GM21576 (cell line): ENCODE measurements around the gene PDLIM5.
A peak's percentile ranks its signal among the peaks of the same experiment; 100 is the strongest.
"Not testable (repeated sequence)": the region's sequence is repeated elsewhere in the genome, so short reads cannot be mapped to it uniquely, and the experiment has no call there.

Experiments used
- ATAC-seq: cut with Tn5 transposase; IDR thresholded peaks from one replicate; pipeline ENCODE4 v1.9.1; 2021; ENCODE audit warnings: mild to moderate bottlenecking, moderate library complexity; ENCODE audit not compliant: unreplicated experiment

Gene PDLIM5

GRCh38 chr4:94490437-94490836, 38.7 kb downstream of the PDLIM5 start:
- ATAC-seq = no peak

GRCh38 chr4:94491322-94491721, 39.6 kb downstream of the PDLIM5 start:
- ATAC-seq = no peak

- ATAC-seq = no peak
These were observed 43.7 kb downstream of the PDLIM5 start for GRCh38 chr4:94495408-94495807.

- ATAC-seq = no peak
These were observed 45.9 kb downstream of the PDLIM5 start for GRCh38 chr4:94497690-94498089.

- ATAC-seq = no peak
These were observed 46.8 kb downstream of the PDLIM5 start for GRCh38 chr4:94498502-94498901.

GRCh38 chr4:94500685-94501084, 48.9 kb downstream of the PDLIM5 start:
- no peak for ATAC-seq

GRCh38 chr4:94504545-94504944, 52.8 kb downstream of the PDLIM5 start:
- ATAC-seq = no peak

GRCh38 chr4:94506822-94507221, 55.1 kb downstream of the PDLIM5 start:
- ATAC-seq = no peak

- no peak for ATAC-seq
These were observed 55.5 kb downstream of the PDLIM5 start for GRCh38 chr4:94507281-94507680.

GRCh38 chr4:94507708-94508107, 56.0 kb downstream of the PDLIM5 start:
- no peak for ATAC-seq

- ATAC-seq = no peak
These were observed 56.6 kb downstream of the PDLIM5 start for GRCh38 chr4:94508296-94508695.

- ATAC-seq = no peak
These were observed 57.1 kb downstream of the PDLIM5 start for GRCh38 chr4:94508806-94509205.

- no peak for ATAC-seq
These were observed 59.8 kb downstream of the PDLIM5 start for GRCh38 chr4:94511591-94511990.

- ATAC-seq = not testable (repeated sequence)
These were observed 61.8 kb downstream of the PDLIM5 start for GRCh38 chr4:94513532-94513931.

GRCh38 chr4:94515365-94515764, 63.6 kb downstream of the PDLIM5 start:
- no peak for ATAC-seq

GRCh38 chr4:94516067-94516466, 64.3 kb downstream of the PDLIM5 start:
- no peak for ATAC-seq

GRCh38 chr4:94516999-94517398, 65.3 kb downstream of the PDLIM5 start:
- no peak for ATAC-seq

- no peak for ATAC-seq
These were observed 65.8 kb downstream of the PDLIM5 start for GRCh38 chr4:94517492-94517891.

- peak; percentile 63 for ATAC-seq
These were observed 67.3 kb downstream of the PDLIM5 start for GRCh38 chr4:94519019-94519418.

- no peak for ATAC-seq
These were observed 68.4 kb downstream of the PDLIM5 start for GRCh38 chr4:94519925-94520789.

- ATAC-seq = no peak
These were observed 71.4 kb downstream of the PDLIM5 start for GRCh38 chr4:94523033-94523580.

GRCh38 chr4:94523617-94524016, 71.9 kb downstream of the PDLIM5 start:
- no peak for ATAC-seq
